ENCODE measurements around the gene DYNC2H1.

The DYNC2H1 gene

GRCh38 chr11:103108933-103109817, at the start of gene DYNC2H1:
DYNC2H1 (plus strand) TSS chr11:103109426; CDS start chr11:103109575, 149 bp downstream.
- in situ Hi-C loops (cut with HindIII; ENCODE audit: low sequenced_read_pairs) = no loop called here

GRCh38 chr11:103061656-103062055, 47.6 kb upstream of the DYNC2H1 start:
- H3K4me3 ChIP-seq (ENCODE audit: low read depth, low read length) = no peak overlapping the region
- no peak for TF ChIP-seq CTCF (IDR thresholded peaks at IDR 0.05; ENCODE audit: low read depth, low read length, missing control alignments)
- no peak for DNase-seq (ENCODE audit: low read depth)
- in situ Hi-C loops (cut with HindIII; ENCODE audit: low sequenced_read_pairs) = loop anchor here (25.0 kb wide), 1 partner anchor 149 kb away; no protein-coding TSS in a partner anchor

More at GRCh38 chr11:103108933-103109817, at the start of gene DYNC2H1:
- DNase-seq (ENCODE audit: low read depth) = peak; percentile 75
- H3K4me3 ChIP-seq (ENCODE audit: low read depth, low read length) = peak within 1 kb of the TSS; percentile 60
- TF ChIP-seq CTCF (IDR thresholded peaks at IDR 0.05; ENCODE audit: low read depth, low read length, missing control alignments) = peak; percentile 53

- no peak for DNase-seq (ENCODE audit: low read depth)
- H3K4me3 ChIP-seq (ENCODE audit: low read depth, low read length) = no peak overlapping the region
- TF ChIP-seq CTCF (IDR thresholded peaks at IDR 0.05; ENCODE audit: low read depth, low read length, missing control alignments) = no peak
- in situ Hi-C loops (cut with HindIII; ENCODE audit: low sequenced_read_pairs) = loop anchor here (25.0 kb wide), 1 partner anchor 155 kb away; no protein-coding TSS in a partner anchor
Measured at GRCh38 chr11:103067118-103067517, 42.1 kb upstream of the DYNC2H1 start.

GRCh38 chr11:103069367-103069766, 39.9 kb upstream of the DYNC2H1 start:
- in situ Hi-C loops (cut with HindIII; ENCODE audit: low sequenced_read_pairs) = loop anchor here (25.0 kb wide), 1 partner anchor 157 kb away; no protein-coding TSS in a partner anchor
- DNase-seq (ENCODE audit: low read depth) = no peak
- no peak for TF ChIP-seq CTCF (IDR thresholded peaks at IDR 0.05; ENCODE audit: low read depth, low read length, missing control alignments)
- H3K4me3 ChIP-seq (ENCODE audit: low read depth, low read length) = no peak overlapping the region

- in situ Hi-C loops (cut with HindIII; ENCODE audit: low sequenced_read_pairs) = loop anchor here (25.0 kb wide), 1 partner anchor 158 kb away; no protein-coding TSS in a partner anchor
- no peak for TF ChIP-seq CTCF (IDR thresholded peaks at IDR 0.05; ENCODE audit: low read depth, low read length, missing control alignments)
- no peak for DNase-seq (ENCODE audit: low read depth)
- H3K4me3 ChIP-seq (ENCODE audit: low read depth, low read length) = no peak overlapping the region
Measured at GRCh38 chr11:103070142-103070541, 39.1 kb upstream of the DYNC2H1 start.

- in situ Hi-C loops (cut with HindIII; ENCODE audit: low sequenced_read_pairs) = loop anchor here (25.0 kb wide), 1 partner anchor 159 kb away; no protein-coding TSS in a partner anchor
- TF ChIP-seq CTCF (IDR thresholded peaks at IDR 0.05; ENCODE audit: low read depth, low read length, missing control alignments) = no peak
- no peak overlapping the region for H3K4me3 ChIP-seq (ENCODE audit: low read depth, low read length)
- DNase-seq (ENCODE audit: low read depth) = no peak
Measured at GRCh38 chr11:103071008-103071407, 38.2 kb upstream of the DYNC2H1 start.

Data from astrocyte of the cerebellum (primary cell).